Activated CD8-positive, alpha-beta memory T cell treated with anti-CD3 and anti-CD28 coated beads for 48 hours (primary cell): ENCODE data around the gene RCBTB2.
"Not testable (repeated sequence)": the region's sequence is repeated elsewhere in the genome, so short reads cannot be mapped to it uniquely, and the experiment has no call there.

Experiments used
- DNase-seq, 3 experiments: peaks; one replicate each; pipeline ENCODE4 v3.0.0-alpha.2; 2020; ENCODE audit warnings: low read depth in 2 of 3, low spot score in 2 of 3

Gene RCBTB2

DNA sequence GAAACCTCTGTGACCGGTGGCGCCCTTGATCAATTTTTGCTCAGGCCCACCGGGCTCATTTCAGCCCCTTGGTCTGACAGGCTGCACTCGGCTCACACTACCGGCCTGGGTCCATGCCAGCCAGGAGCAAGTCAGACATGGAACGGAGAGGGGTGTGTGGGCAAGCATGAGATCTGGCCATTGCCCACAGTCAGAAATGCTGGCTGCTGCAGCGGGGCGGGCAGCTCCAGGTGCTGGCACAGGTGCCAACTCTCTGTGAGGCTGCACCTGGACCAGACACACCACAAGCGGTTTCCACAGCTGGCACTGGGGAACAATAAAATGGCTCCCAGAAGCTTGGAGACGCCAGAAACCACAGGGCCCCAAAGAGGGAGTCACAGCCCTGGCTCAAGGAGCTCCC is 76.3 kb downstream of the RCBTB2 start:
- no peak for DNase-seq

GRCh38 chr13:48451196-48451595 is 81.7 kb downstream of the RCBTB2 start:
- not testable (repeated sequence) for DNase-seq

- DNase-seq: no peak
Measured at GRCh38 chr13:48449656-48450055, 83.2 kb downstream of the RCBTB2 start.

DNA sequence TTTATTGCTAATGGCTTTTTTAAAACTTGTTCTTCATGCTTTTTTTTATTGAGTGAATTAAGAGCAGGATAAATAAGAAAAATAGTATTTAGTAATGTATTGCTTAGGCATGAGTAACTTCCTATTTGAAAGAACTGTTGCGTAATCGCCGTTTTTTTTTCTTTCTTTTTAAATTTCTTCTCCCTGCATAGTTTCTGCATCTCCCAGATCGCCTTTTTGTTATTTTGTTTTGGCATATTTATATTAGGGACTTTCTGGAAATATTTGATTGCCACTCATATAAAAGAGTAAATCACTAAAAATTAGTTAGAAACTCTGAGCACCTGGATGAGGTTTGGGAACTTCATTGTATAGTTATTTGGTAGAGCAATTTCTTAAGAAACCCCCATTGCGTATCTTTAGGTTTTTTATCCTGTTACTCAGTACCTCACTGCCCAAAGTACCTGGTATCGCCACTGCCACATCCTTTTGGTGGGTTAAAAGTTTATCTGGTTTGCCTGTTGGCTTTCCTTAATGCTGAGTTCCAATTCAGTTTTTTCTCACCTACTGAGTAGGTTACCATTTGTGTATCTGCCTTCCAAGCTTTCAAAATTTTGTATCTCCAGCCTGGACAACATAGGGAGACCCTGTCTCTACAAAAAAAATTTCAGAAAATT is 83.8 kb downstream of the RCBTB2 start:
- DNase-seq: no peak

- DNase-seq: no peak
Measured at GRCh38 chr13:48448285-48448958, 84.5 kb downstream of the RCBTB2 start.

- no peak for DNase-seq
Measured at GRCh38 chr13:48446464-48446863, 86.4 kb downstream of the RCBTB2 start.

DNA sequence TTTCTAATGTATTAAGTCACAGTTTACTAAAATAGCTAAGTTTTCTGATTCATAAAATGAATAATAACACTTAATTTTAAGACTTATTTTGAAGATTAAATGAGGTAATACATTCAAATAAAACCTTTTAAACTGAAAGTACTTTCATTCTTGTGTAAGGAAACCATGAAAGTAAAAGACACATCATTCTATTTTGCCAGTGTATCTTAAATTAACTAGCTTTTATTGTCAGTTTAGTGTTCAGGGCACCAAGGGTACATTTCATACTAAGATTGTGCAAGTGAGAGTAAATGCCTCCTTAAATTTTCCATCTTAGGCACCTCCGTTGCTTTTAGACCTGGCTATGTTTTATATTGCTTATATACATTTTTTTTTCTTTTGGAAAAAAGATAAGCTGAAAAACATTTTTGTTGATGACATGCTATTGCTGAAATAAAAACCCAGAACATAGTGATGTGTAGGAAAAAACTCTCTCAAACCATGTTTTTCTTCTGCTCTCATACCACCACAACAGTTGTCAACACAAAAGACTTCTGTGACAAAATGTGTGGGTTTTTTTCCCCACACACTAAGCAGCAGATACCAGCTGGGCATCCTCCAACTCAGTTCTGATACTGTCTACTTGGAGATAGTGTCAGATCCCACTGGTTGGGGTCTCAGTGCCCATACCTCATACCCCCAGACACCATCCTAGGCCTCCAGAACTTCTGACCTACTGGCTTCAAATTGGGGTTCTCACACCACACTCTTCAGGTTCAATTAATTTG is 89.3 kb downstream of the RCBTB2 start:
- no peak for DNase-seq
